HPDE6-E6E7 (cell line): Measurements from ENCODE around the gene HHEX.
"Not testable (repeated sequence)": the region's sequence is repeated elsewhere in the genome, so short reads cannot be mapped to it uniquely, and the experiment has no call there.

Experiments used
- DNase-seq: peaks from one replicate; pipeline ENCODE4 v3.0.0; 2011; ENCODE audit warnings: missing footprints; ENCODE audit errors: extremely low spot score

HHEX gene

DNA sequence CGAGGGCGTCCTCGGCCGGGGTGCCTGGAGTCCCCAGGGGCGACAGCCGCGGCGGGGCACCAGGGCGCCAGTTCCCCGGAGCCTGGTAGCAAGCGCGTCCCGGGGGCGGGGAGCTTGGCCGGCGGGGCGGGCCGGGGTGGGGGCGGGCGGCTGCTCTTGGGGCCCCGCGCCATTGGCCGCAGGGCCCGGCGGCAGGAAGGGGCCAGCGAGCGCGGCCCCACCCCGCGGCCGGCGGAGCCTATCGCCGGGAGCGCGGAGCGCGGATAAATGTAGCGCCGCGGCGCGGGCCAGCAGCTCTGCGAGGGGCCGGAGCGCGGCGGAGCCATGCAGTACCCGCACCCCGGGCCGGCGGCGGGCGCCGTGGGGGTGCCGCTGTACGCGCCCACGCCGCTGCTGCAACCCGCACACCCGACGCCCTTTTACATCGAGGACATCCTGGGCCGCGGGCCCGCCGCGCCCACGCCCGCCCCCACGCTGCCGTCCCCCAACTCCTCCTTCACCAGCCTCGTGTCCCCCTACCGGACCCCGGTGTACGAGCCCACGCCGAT lies at the start of gene HHEX:
Gene HHEX, plus strand, starts transcription at position 293 of the 548 bp plus-strand sequence. Its CDS starts 32 bp downstream, at position 325.
- peak; percentile 50 for DNase-seq

DNA sequence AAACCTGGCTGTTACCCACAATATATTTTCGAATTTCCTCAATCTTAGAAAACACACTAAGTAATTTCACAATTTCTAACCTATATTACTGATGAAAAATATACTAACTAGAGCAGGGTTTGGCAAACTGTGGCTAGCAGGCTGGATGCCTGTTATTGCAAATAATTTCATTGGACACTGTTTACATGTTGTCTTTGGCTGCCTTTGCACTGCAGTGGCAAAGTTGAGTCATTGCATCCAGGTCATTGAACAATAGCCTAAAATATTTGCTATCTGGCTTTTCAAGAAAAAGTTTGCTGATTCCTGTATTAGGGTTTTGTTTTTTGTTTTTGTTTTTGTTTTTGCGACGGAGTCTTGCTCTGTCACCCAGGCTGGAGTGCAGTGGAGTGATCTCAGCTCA lies 49.6 kb upstream of the HHEX start:
- no peak for DNase-seq

DNA sequence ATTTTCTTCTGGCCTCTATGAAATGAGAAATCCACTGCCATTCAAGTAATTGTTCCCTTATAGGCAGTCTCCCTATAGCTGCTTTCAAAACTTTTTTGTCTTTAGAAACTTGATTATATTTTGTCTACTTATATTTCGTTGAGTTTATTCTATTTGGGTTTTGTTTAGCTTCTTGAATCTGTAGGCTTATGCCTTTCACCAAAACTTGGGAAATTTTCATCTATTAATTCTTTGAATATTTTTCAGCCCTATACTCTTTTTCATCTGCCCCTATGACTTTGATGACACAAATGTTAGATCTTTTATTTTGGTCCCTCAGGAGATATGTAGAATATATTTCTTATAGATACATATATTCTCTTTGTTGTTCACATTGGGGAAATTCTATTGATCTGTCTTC lies 48.3 kb upstream of the HHEX start:
- no peak for DNase-seq

DNA sequence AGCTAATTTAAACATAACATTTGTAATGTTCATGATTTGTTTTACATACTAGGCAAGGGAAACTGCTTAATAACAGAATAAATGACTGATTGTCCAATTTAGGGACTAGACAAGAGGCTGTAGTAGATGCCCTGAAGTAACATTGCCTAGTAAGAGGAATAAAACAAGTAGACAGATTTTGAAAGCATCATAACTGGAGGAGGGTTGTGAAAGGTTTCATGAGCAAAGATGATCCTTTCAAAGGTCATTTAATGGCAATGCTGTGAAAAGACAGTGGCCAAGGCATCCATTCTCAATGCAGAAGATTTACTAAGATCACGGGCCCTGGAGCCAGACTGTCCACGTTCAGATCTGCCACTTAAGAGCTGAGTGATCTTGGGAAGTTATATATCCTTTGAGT lies 44.8 kb upstream of the HHEX start:
- DNase-seq = no peak

DNA sequence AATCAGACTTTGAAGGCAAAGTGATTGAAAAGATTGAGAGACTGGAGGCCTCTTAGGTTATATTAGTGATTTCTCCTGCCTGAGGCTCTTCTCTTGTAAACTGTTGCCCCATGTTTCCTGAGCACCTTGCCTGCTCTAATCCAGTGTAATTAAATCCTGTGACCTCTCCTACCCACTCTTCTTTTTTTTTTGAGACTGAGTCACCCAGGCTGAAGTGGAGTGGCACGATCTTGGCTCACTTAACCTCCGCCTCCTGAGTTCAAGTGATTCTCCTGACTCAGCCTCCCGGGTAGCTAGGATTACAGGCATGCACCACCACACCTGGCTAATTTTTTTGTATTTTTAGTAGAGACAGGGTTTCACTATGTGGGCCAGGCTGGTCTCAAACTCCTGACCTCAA lies 38.9 kb upstream of the HHEX start:
- not testable (repeated sequence) for DNase-seq

DNA sequence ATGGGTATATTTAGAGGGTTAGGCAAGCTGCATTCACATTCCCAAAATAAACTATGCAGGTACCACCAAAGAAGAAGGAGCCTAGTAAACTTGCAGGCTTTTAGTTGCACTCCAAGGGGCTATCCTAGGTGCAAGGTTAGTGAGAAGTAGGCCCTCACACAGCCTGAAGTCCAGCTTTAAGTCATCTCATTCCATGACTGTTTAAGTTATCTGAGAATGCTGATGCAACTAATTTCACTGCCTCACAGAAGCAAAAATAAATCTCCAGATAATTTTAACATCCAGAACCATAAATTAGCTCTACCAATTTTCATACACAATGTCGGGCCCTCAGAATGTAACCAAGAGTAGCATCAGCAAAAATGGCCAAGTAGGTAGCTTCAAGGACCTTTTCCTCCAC lies 34.3 kb upstream of the HHEX start:
- DNase-seq = no peak

DNA sequence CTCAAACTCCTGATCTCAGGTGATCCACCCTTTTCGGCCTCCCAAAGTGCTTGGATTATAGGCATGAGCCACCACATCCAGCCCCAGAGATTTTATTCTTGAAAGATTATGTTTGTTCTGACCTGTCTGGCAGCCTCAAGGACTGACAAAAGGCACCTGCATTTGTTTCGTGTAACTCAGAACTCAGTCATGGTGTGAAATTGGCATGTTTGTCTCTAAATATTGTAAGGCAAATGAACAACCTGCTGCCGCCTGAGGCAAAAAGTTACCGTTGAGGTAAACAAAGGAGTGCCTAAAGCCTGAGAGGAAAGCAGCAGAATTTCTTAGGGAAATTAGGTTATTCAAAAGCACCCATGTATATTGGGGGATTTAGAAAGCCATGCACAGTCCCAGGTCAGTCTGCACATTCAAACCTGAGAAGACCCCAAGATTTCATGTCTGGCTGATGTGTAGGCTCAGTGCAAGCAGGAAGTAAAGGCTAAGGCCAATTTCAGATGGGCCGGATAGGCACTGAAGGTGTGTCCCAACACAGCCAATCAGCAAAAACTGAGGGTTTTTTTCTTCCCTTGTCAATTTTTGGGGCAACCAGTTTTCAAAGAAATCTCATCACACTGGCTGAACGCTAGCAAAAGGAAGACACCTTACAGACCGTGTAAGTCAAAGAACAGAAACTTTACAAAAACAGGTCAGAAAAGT lies 33.3 kb upstream of the HHEX start:
- DNase-seq = no peak

DNA sequence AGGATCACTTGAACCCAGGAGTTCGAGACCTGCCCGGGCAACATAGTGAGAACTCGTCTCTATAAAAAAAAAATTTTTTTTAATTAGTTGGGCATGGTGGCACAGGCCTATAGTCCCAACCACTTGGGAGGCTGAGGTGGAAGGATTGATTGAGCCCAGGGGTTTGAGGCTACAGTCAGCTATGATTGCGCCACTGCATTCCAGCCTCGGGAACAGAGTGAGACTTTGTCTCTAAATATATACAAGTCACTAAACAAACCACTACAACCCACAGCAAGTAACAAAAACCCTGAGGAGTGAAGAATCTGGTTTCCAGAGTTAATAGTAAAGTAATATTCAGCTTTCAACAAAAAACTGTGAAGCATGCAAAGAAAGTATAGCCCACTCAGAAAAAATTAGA lies 32.7 kb upstream of the HHEX start:
- no peak for DNase-seq

DNA sequence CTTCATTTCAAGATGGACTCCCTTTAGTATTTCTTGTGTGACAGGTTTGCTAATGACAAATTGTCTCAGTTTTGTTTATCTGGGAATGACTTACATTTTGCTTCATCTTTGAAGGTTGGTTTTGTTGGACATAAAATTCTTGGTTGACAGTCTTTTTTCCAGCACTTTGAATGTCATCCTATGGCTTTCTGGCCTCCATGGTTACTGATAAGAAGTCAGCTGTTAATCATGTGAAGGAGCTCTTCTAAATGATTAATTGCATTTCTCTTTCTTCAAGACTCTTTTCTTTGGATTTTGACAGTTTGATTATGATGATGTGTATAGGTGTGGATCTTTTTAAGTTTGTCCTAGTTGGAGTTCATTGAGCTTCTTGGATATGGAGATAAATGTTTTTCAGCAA lies 26.9 kb upstream of the HHEX start:
- no peak for DNase-seq

DNA sequence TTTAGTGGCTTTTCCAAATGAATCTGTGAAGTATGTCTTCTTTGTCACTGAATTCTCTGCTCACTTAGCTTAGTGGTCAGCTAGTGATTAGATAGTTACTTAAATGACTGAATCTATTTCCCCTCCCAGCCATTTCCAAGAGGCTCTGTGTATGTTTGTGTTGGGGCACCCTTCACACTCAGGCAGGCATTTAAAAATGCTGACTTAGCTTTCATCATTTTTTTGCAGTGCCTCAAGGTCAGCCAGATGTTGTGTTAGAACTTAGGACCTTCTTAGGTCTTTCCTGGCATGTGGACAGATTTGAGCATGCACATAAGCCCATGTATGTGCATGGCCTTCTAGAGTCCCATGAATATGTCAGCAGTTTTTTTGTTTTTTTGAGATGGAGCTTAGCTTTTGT lies 25.4 kb upstream of the HHEX start:
- DNase-seq = no peak

DNA sequence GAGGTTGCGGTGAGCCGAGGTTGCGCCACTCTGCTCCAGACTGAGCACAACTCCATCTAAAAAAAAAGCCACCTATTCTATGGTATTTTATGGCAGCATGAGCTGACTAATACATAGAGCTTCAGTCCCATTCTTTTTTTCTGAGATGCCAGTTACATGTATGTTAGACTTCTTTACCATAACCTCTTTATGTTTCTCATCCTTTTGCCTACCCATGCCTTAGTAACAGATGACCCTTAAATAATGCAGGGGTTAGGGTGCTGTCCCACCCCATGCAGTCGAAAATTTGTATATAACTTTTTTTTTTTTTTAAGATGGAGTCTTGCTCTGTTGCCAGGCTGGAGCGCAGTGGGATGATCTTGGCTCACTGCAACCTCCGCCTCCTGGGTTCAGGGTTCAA lies 22.7 kb upstream of the HHEX start:
- no peak for DNase-seq

DNA sequence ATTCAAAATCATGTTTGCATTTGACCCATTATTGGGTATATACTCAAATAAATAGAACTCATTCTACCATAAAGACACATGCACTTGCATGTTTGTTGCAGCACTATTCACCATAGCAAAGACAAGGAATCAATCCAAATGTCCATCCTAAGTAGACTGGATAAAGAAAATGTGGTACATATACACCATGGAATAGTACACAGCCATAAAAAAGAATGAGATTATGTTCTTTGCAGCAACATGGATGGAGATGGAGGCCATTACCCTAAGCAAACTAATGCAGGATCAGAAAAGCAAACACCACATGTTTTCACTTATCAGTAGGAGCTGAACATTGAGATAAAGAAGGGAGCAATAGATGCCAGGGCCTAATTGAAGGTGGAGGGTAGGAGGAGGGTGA lies 12.0 kb upstream of the HHEX start:
- no peak for DNase-seq

DNA sequence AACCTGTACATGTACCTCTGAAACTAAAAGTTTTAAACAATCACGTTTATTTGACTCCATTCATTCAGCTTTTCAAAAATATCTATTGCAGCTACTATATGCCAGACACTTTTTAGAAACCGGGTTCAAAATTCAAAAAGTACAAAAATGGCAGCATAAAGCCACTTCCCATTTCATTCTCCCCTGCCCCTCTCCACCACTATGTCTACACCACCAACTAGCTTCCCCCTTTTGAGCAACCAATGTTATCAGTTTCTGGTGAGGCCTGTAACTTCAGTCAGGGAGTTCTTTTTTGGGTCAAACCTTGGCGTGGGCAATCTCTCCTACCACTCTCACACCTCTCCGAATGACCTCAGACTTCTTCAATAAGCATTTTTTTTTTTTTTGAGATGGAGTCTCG lies 11.5 kb upstream of the HHEX start:
- no peak for DNase-seq

DNA sequence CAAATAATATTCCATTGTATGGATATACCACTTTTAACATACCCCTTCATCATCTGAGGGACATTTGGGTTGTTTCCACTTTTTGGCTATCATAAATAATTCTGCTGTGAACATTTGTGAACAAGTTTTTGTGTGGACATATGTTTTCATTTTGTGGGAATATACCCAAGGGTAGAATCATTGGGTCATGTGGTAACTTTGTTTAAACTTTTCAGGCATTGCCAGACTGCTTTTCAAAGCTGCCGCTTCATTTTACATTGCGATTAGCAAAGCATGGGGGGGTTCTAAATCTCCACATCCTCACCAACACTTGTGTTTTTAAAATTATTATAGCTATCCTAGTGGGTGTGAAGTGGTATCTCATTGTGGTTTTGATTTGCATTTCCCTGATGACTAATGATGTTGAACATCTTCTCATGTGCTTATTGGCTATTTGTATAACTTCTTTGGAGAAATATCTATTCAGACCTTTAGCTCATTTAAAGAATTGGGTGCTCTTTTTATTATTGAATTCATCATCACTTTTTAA lies 8.4 kb upstream of the HHEX start:
- no peak for DNase-seq

DNA sequence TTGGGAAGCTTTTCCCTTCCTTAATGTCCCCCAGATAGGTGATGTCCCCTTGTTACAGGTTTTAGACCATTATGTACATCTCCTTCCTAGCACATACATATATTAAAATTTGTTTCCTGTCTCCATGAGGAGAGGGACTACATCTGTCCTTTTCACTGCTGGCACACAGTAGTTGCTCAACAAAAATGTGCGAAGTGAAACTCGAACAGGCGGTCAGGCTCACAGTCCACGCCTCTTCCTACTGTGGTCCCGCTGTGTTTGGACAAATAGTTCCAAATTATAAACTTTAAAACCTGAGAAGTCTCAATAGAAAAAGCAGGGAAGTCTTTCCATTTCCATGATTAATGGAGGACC lies 1.2 kb upstream of the HHEX start:
- no peak for DNase-seq

DNA sequence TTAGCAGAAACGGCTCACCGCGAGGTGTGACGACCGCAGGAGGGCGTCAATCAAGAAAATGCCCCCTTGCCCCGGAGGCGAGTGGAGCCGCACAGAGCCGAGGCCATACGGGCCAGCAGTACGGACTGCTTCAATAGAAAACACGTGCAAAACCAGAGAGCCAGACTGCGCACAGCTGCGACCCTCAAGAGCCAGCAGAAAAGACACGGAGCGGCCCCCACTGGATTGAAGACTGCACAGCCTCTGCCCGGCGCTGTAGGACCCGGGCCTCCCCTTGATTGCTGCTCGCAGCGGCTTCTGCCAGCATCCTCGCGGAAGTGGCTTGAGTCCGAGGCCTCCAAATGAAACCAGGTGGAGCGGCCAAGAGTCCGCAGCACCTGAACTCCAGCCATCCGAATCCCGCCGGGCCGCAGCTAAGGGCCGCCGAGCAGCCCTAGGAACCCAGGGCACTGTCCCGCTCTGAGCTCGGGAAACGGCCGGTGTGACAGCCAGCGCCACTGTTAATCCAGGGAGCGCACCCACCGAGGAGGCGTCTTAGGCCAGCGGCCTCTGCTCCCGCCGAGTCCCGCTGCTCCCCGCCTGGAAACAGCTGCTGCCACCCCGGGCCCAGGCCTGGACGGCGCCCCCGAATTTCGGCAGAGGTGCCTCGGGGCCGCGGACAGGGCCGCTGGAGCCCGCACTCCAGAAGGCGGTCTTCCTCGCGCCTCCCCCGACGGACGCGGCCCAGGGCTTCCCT lies 660 bp upstream of the HHEX start:
- DNase-seq = peak; percentile 17

DNA sequence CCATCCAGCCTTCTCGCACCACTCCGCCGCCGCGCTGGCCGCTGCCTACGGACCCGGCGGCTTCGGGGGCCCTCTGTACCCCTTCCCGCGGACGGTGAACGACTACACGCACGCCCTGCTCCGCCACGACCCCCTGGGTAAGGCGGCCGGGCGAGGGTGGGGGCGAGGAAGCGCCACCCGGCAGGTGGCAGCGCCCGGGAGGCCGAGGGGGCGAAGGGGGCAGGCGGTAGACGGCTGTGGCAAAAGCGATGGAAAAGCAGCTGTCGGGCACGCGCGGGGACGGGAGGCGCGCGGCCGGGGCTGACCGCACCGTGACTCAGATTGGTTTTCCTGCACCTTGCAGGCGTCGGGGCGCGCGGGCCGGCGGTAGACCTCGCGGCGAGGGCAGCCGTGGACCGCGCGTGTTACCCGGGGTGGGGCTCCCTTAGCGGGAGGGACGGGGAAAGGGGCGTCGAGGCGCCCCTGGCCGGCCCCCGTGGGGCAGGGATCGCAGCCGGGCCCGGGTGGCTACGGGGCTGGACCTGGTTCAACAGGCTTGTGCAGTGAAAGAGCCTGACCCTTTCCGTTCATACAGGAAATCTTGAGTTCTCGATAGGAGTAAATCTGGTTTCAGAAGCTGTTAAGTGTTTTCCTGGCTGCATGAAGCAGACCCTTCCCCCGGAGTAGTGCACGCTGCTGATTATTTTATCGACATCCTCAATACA lies 608 bp downstream of the HHEX start:
- DNase-seq = no peak

DNA sequence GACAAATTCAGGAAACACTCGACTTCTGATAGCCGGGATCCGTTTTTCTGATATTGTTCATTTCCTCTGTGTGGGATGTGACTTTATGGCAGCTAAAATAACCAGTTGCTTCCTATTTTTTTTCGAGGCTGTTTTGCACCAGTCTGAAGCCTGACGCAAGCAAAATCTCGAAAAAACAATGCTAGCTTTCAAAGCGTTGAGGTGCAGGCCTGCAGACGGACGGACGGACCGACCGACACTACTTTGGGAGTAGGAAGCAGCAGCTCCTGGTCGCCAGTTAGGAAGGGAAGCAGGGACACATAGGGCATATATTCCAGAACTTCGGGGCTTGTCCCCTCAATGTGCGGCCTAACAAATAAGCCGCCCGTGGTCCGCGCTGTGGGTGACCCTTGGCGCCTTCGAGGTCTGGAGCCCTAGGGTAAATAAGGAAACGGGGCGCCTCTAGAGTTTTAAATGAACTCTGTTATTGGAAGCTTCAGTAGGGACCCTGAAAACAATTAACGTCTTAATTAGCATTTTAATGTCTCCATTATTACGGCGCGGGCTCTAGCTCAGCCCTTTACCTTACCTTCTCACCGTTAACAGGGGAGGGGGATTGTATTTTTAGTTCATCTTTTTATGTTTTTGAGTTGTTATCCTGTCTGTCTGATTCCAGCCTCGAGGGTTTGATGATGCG lies 1.3 kb downstream of the HHEX start:
- DNase-seq = no peak

DNA sequence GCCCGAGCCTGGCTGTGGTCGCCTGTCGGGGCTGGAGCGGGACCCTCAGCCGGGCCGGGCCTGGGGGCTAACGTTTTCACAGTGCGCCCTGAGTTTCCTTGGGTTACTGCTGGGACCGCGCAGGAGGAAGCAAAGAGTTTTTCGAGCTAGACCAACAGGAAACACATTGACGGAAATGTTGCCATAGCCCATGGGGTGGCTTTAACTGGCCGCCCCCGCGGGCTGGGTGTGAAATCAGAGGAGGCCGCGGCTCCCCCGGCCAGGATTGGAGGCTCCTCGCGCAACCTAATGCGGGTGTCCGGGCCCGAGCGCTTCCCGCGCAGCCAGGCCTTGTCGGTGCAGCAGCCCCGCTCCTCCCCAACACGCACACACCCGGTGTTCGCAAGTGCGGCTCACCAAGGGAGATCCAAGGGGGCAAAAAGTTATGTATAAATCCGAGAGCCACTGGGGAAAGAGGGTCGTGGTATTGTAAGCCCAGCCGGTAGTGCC lies 1.9 kb downstream of the HHEX start:
- no peak for DNase-seq

DNA sequence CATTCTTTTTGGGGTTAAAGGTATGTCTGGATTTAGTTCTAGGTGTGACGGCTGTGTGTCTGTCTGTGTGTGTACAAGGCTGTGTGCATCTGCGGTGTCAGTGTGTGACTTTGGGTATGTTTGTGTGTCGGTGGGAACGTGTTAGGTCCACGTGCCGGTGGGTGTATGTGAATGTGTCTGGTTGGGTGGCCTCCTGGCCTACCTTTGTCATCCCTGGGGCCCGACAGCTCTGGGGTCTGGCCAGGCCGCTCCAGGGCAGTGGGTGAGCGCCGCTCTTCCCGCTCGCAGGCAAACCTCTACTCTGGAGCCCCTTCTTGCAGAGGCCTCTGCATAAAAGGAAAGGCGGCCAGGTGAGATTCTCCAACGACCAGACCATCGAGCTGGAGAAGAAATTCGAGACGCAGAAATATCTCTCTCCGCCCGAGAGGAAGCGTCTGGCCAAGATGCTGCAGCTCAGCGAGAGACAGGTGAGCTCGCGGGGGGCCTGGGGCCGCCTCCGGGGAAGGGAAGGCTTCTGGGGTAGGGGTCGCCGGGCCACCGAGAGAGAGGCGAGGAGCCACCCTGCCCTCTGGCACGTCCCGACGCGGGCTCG lies 2.4 kb downstream of the HHEX start:
- no peak for DNase-seq
